ENCODE measurements around the gene TTBK1.

- TF ChIP-seq GABPB1 (CRISPR knock-in tag; IDR thresholded peaks at IDR 0.05) (no peak), SMAD4 (CRISPR knock-in tag; IDR thresholded peaks at IDR 0.05) (no peak), CREM (CRISPR knock-in tag; IDR thresholded peaks at IDR 0.05) (no peak), ZNF416 (CRISPR knock-in tag; IDR thresholded peaks at IDR 0.05) (no peak), FOXJ3 (CRISPR knock-in tag; IDR thresholded peaks at IDR 0.05; ENCODE audit: borderline replicate concordance) (no peak)
- TF ChIP-seq, protein P1, sequence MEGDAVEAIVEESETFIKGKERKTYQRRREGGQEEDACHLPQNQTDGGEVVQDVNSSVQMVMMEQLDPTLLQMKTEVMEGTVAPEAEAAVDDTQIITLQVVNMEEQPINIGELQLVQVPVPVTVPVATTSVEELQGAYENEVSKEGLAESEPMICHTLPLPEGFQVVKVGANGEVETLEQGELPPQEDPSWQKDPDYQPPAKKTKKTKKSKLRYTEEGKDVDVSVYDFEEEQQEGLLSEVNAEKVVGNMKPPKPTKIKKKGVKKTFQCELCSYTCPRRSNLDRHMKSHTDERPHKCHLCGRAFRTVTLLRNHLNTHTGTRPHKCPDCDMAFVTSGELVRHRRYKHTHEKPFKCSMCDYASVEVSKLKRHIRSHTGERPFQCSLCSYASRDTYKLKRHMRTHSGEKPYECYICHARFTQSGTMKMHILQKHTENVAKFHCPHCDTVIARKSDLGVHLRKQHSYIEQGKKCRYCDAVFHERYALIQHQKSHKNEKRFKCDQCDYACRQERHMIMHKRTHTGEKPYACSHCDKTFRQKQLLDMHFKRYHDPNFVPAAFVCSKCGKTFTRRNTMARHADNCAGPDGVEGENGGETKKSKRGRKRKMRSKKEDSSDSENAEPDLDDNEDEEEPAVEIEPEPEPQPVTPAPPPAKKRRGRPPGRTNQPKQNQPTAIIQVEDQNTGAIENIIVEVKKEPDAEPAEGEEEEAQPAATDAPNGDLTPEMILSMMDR (IDR thresholded peaks at IDR 0.05), result no peak
Observed at GRCh38 chr6:43331470-43331869, 88.2 kb downstream of the TTBK1 start.

Data from WTC11 (cell line).